Left lung (tissue), 10 donors: ENCODE data around the gene UBTF. TPM values are rescaled to one million over a fixed set of nuclear protein-coding genes. Genes with fewer than 3 reads are reported as not detected.

Source experiments
- ATAC-seq: fragments of 200-7000 bp; cut with Tn5 transposase; one replicate; pipeline ENCODE4 v1.9.1; 2020; ENCODE audit warnings: moderate library complexity
- DNase-seq, 4 donors: peaks; one replicate each; pipeline ENCODE4 v3.0.0-alpha.2; 2013 to 2020
- H3K27ac ChIP-seq, 2 donors: fragments of 200-600 bp; sonication (generic) in 1 of 2; one replicate each; pipeline versions ENCODE4 v1.5.0 to v1.8.0; 2020 to 2021
- H3K27me3 ChIP-seq, 2 donors: fragments of 200-600 bp; sonication (generic) in 1 of 2; one replicate each; pipeline versions ENCODE4 v1.5.0 to v1.8.0; 2020 to 2021
- H3K36me3 ChIP-seq, 2 donors: fragments of 200-600 bp; sonication (generic) in 1 of 2; one replicate each; pipeline versions ENCODE4 v1.5.0 to v1.8.0; 2020 to 2021
- H3K4me1 ChIP-seq, 2 donors: fragments of 200-600 bp; one replicate each; pipeline ENCODE4 v1.8.0; 2021
- H3K4me3 ChIP-seq, 2 donors: fragments of 200-600 bp; sonication (generic) in 1 of 2; one replicate each; pipeline versions ENCODE4 v1.5.0 to v1.8.0; 2020 to 2021; ENCODE audit warnings: mild to moderate bottlenecking in 1 of 2
- H3K9me3 ChIP-seq, 2 donors: fragments of 200-600 bp; sonication (generic) in 1 of 2; one replicate each; pipeline versions ENCODE4 v1.5.0 to v1.8.0; 2020 to 2021
- CTCF ChIP-seq, 2 donors: fragments of 200-600 bp; sonication (generic) in 1 of 2; IDR thresholded peaks; one replicate each; pipeline versions ENCODE4 v1.5.0 to v1.8.0; 2021; ENCODE audit warnings: antibody characterized with exemption in 2 of 2
- intact Hi-C, 2 donors: fragments of 100-400 bp; cut with DNase I; formaldehyde crosslinking; loops; one replicate each; pipeline versions ENCODE4 v1.11.2 to v1.14.2; 2022
- polyA plus RNA-seq, 6 donors: library from polyadenylated mRNA; unstranded; fragments of 120-200 nt; gene quantifications; one replicate each; pipeline ENCODE4 v1.2.1, GENCODE V29; 2013; ENCODE audit not compliant: insufficient read length in 6 of 6
- total RNA-seq, 2 donors: library from RNA; stranded (reverse); fragmentation: NEBNext Ultra II Directional; extraction: Animal tissue kit (Norgen Biotek cat#: 25700); gene quantifications; one replicate each; pipeline ENCODE4 v1.2.1, GENCODE V29; 2021
- donor health status: DM: no; HTN: yes; CAD: no.
- donor health status: DM: no; HTN: no; CAD: no.

UBTF gene
- total and polyA plus RNA-seq, 8 donors, result 65.5 to 136 (median 109) TPM

DNA sequence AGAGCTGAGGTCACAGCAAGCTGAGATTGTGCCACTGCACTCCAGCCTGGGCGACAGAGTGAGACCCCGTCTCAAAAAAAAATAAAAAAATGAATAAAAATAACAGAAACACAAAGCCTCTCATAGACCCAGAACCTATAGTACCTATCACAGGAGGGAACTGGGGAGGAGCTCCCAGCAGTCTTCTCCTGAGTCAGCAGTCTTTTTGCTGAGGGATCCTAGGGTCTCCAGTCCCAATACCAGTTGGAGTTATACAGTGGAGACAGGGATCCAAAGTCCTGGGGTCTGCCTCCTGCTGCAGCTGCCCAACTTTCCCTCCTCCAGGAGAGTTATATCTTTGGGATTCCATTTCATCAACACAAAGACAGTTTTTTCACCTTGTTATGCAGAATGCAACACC lies 36.5 kb downstream of the UBTF start:
- Histone ChIP-seq H3K4me1 (peaks cover 15 to 26% of the 10 kb centered on the region in 2 donors), H3K9me3 (no peaks in the 10 kb centered on the region), H3K27me3 (no peaks in the 10 kb centered on the region), H3K4me3 (no peak overlapping the region), H3K27ac (no peak overlapping the region), H3K36me3 (peaks cover 0 to 32% of the 10 kb centered on the region in 2 donors)
- ATAC-seq, result no peak
- DNase-seq, result no peak
- TF ChIP-seq CTCF (IDR thresholded peaks at IDR 0.05), result no peak
- intact Hi-C loops, result no loop called here

DNA sequence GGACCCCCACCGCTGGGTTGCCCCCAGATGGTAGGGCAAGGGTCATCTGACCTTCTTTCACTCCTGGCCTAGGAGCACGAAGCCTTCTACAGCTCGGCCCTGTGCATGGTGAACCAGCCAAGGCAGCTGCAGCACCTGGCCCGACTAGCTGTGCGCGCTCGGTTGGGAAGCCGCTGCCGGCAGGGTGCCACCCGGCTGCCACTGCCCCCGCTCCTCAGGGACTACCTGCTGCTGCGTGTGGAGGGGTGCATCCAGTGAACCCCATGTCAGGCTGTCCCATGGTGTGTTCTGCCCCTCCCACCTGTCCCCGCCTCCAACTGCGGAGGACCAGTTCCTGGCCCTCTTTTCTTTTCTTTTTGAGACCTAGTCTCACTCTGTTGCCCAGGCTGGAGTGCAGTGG lies 41.3 kb downstream of the UBTF start:
- intact Hi-C loops, result no loop called here
- H3K9me3 ChIP-seq, result no peaks in the 10 kb centered on the region
- H3K4me3 ChIP-seq, result no peak overlapping the region
- ATAC-seq (no peak), DNase-seq (no peak)
- no peak overlapping the region for H3K27ac ChIP-seq
- H3K4me1 ChIP-seq, result no peaks in the 10 kb centered on the region
- no peak for TF ChIP-seq CTCF (IDR thresholded peaks at IDR 0.05)
- H3K27me3 ChIP-seq, result no peaks in the 10 kb centered on the region
- H3K36me3 ChIP-seq, result peaks cover 0 to 57% of the 10 kb centered on the region in 2 donors

DNA sequence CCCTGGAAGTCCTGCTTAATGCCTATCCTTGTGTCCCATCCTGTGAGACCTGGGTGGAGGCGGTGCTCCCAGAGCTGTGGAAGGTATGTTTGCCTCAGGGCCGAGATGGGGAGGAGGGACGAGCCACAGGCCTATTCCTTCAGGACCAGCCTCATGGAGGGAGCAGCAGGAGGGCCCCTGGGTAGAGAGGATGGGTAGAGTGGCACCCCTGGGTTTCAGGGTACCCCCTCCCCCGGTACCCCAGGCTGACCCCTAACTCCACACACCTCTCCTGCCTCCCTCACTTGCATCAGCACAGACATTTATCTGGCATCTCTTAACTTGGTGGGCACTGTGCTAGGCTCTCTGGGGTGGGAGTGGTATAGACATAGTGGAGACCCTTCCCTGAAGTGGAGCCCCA lies 41.8 kb downstream of the UBTF start:
- no peak for TF ChIP-seq CTCF (IDR thresholded peaks at IDR 0.05)
- Histone ChIP-seq H3K4me1 (no peaks in the 10 kb centered on the region), H3K27ac (no peak overlapping the region), H3K36me3 (peaks cover 0 to 52% of the 10 kb centered on the region in 2 donors), H3K27me3 (no peaks in the 10 kb centered on the region), H3K9me3 (no peaks in the 10 kb centered on the region), H3K4me3 (no peak overlapping the region)
- DNase-seq, result no peak
- intact Hi-C loops, result no loop called here
- ATAC-seq, result no peak

DNA sequence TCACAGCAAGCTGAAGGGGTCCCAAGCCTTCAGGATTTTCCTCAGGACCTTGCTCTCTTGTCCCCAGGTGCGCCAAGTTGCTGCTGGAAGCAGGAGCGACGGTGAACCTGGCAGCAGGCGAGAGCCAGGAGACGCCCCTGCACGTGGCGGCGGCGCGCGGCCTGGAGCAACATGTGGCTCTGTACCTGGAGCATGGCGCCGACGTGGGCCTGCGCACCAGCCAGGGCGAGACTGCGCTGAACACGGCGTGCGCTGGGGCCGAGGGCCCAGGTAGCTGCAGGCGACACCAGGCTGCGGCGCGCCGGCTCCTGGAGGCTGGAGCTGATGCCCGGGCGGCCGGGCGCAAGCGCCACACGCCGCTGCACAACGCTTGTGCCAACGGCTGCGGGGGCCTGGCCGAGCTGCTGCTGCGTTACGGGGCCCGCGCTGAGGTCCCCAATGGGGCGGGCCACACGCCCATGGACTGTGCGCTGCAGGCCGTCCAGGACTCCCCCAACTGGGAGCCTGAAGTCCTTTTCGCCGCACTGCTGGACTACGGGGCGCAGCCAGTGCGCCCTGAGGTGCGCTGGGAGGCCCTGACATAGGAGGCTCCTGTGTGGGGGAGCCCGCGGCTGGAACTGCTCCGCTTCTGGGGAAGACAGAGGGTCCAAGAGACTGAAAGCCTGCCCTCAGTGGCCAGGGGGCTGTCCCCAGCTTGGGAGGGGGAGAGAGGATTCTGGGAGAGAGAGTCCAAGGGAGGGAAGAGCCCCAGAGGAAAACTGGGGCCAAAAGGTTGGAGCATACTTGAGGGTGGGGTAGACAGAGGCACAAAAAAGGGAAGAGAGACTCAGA lies 42.6 kb downstream of the UBTF start:
- H3K27me3 ChIP-seq, result no peaks in the 10 kb centered on the region
- no peaks in the 10 kb centered on the region for H3K4me1 ChIP-seq
- H3K9me3 ChIP-seq, result no peaks in the 10 kb centered on the region
- ATAC-seq (no peak), DNase-seq (peak in 1 of 4 donors; percentile 77)
- peaks cover 0 to 45% of the 10 kb centered on the region in 2 donors for H3K36me3 ChIP-seq
- no peak for TF ChIP-seq CTCF (IDR thresholded peaks at IDR 0.05)
- no peak overlapping the region for H3K4me3 ChIP-seq
- no peak overlapping the region for H3K27ac ChIP-seq
- intact Hi-C loops, result no loop called here

DNA sequence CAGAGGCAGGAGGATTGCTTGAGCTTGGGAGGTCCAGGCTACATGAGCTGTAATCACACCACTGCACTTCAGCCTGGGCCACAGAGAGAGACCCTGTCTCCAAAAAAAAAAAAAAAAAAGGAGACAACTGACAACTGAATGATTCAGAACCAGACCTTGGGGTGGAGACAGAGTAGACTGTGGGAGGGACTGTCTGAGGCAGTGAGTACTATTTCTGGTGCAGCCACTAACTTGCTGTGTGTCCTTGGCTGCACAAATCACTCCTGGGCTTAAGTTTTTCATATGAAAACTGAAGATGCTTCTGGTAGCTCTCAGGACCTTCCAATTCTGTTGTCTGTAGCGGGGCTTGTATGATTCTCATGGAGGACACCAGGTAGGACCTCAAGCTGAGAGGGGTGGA lies 43.2 kb downstream of the UBTF start:
- ATAC-seq (no peak), DNase-seq (no peak)
- Histone ChIP-seq H3K27ac (no peak overlapping the region), H3K27me3 (no peaks in the 10 kb centered on the region), H3K4me3 (no peak overlapping the region), H3K9me3 (no peaks in the 10 kb centered on the region), H3K36me3 (peaks cover 0 to 39% of the 10 kb centered on the region in 2 donors), H3K4me1 (no peaks in the 10 kb centered on the region)
- intact Hi-C loops, result no loop called here
- TF ChIP-seq CTCF (IDR thresholded peaks at IDR 0.05), result no peak
